GM12891 (cell line): ENCODE measurements around the gene PCSK9.

Experiments
- DNase-seq: peaks from one replicate; pipeline ENCODE4 v3.0.0; 2011; ENCODE audit warnings: low spot score; ENCODE audit not compliant: insufficient read length
- FAIRE-seq: peaks from 2 replicates; lab custom pipeline; 2011; peaks lifted over from hg19 to GRCh38; lab: Jason Lieb, UNC
- PAX5 ChIP-seq: IDR thresholded peaks from 2 replicates; pipeline ENCODE4 v1.6.1; 2011; ENCODE audit warnings: low read length, moderate library complexity, mild to moderate bottlenecking; ENCODE audit not compliant: insufficient read depth, severe bottlenecking
- POLR2A ChIP-seq: IDR thresholded peaks from 2 replicates; pipeline ENCODE4 v1.6.1; 2011; ENCODE audit warnings: low read depth, low read length, control low read depth
- POLR2AphosphoS5 ChIP-seq: IDR thresholded peaks from 2 replicates; pipeline ENCODE4 v1.6.1; 2011; ENCODE audit warnings: low read depth, low read length, control low read depth
- POU2F2 ChIP-seq: IDR thresholded peaks from 2 replicates; pipeline ENCODE4 v1.6.1; 2011; ENCODE audit warnings: low read depth, mild to moderate bottlenecking, control low read depth, low read length, moderate library complexity
- SPI1 ChIP-seq: IDR thresholded peaks from 2 replicates; pipeline ENCODE4 v1.6.1; 2011; ENCODE audit warnings: low read depth, low read length, control low read depth
- TAF1 ChIP-seq: IDR thresholded peaks from 2 replicates; pipeline ENCODE4 v1.6.1; 2011; ENCODE audit warnings: low read depth, low read length, control low read depth

Gene PCSK9

GRCh38 chr1:54996869-54997710 lies 42.3 kb upstream of the PCSK9 start:
- FAIRE-seq (no peak), DNase-seq (no peak)
- TF ChIP-seq PAX5 = no peak
- TF ChIP-seq POLR2A = no peak
- TF ChIP-seq TAF1 = no peak
- no peak for TF ChIP-seq POU2F2
- no peak for TF ChIP-seq SPI1
- TF ChIP-seq POLR2AphosphoS5 = no peak

- DNase-seq (no peak), FAIRE-seq (no peak)
- TF ChIP-seq PAX5 (no peak), SPI1 (no peak), TAF1 (no peak), POLR2AphosphoS5 (no peak), POLR2A (no peak), POU2F2 (no peak)
Observed at GRCh38 chr1:54997711-54997986, 41.7 kb upstream of the PCSK9 start.

- TF ChIP-seq PAX5 (no peak), TAF1 (no peak), POLR2AphosphoS5 (no peak), POLR2A (no peak), SPI1 (no peak), POU2F2 (no peak)
- no peak for FAIRE-seq
- no peak for DNase-seq
Observed at GRCh38 chr1:54998100-54998499, 41.2 kb upstream of the PCSK9 start.

GRCh38 chr1:54998677-54999076 lies 40.7 kb upstream of the PCSK9 start, which contains the start of gene BSND:
Gene BSND, plus strand, starts transcription at chr1:54998933. Its CDS starts 254 bp downstream, at chr1:54999187.
- FAIRE-seq (no peak), DNase-seq (no peak)
- TF ChIP-seq POLR2AphosphoS5 = no peak
- no peak for TF ChIP-seq PAX5
- TF ChIP-seq TAF1 = no peak
- no peak for TF ChIP-seq SPI1
- no peak for TF ChIP-seq POLR2A
- no peak for TF ChIP-seq POU2F2

- FAIRE-seq (no peak), DNase-seq (no peak)
- no peak for TF ChIP-seq SPI1
- no peak for TF ChIP-seq POLR2A
- TF ChIP-seq POLR2AphosphoS5 = no peak
- no peak for TF ChIP-seq POU2F2
- TF ChIP-seq PAX5 = no peak
- no peak for TF ChIP-seq TAF1
Observed at GRCh38 chr1:55000110-55001085, 39.0 kb upstream of the PCSK9 start.

GRCh38 chr1:55001311-55001710 lies 38.0 kb upstream of the PCSK9 start:
- DNase-seq (no peak), FAIRE-seq (no peak)
- TF ChIP-seq PAX5 (no peak), TAF1 (no peak), SPI1 (no peak), POU2F2 (no peak), POLR2AphosphoS5 (no peak), POLR2A (no peak)

- FAIRE-seq = peak; percentile 82
- no peak for DNase-seq
- TF ChIP-seq TAF1 (no peak), POLR2A (no peak), POLR2AphosphoS5 (no peak), PAX5 (no peak), SPI1 (no peak), POU2F2 (no peak)
Observed at GRCh38 chr1:55002686-55003085, 36.7 kb upstream of the PCSK9 start.

- FAIRE-seq (no peak), DNase-seq (no peak)
- TF ChIP-seq POU2F2 (no peak), SPI1 (no peak)
Observed at GRCh38 chr1:55005351-55006140, 33.8 kb upstream of the PCSK9 start.

- TF ChIP-seq POU2F2 (no peak), PAX5 (no peak), POLR2AphosphoS5 (no peak), POLR2A (no peak), SPI1 (no peak)
- no peak for DNase-seq
- no peak for FAIRE-seq
Observed at GRCh38 chr1:55006931-55007330, 32.4 kb upstream of the PCSK9 start.
